NCI-H526 (cell line): ENCODE results near the gene DAZL.

Source experiments
- DNase-seq, 2 experiments: peaks; one replicate each; lab custom pipeline; 2025; lab: John Stamatoyannopoulos, UW

The DAZL gene

DNA sequence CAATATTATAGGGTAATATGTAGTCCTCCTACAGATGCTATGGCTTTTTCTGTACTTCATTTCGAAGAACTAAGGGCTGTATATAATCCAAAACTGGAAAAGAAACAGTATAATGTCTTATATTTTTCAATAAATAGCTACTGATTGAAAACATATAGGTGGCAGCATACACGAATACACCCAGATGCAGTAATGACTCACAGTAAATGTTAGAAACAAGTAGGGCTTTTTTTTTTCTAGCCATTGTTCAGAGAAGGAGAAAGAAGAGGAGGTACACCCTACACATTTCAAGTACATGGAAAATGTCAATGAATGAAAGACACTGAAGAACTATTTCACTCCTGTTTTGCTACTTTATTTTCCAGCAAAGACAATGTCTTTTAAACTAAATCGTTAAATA lies 9.4 kb downstream of the DAZL start:
- no peak for DNase-seq

DNA sequence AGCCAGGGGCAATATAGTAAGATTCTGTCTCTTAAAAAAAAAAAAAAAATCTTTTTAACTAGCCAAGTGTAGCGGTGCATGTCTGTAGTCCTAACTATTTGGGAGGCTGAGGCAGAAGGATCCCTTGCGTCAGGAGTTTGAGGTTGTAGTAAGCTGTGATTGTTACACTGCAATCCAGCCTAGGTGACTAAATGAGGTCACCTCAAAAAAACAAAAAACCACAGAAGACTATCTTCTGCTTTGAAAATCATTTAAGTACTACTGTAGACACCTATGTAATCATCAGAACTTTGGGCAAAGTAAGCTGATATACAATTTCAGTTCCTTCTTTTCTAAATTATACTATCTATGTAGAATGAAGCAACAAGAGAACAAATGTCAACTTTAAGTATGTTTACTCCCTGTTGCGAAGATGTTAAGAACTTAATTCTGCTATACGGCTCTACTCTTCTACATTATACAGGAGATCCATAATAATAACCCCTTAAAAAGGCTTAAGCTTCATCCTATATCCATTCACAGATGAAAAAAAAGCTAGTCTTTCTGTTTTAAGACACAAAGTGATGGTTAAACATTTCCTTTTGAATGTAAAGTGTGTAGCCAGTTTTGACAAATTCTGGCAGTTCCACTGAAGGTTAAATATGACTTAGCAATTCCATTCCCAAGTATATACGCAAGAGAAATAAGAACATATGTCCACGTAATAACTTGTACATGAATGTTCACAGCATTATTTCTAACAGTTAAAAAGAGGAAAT lies 15.2 kb downstream of the DAZL start:
- no peak for DNase-seq

DNA sequence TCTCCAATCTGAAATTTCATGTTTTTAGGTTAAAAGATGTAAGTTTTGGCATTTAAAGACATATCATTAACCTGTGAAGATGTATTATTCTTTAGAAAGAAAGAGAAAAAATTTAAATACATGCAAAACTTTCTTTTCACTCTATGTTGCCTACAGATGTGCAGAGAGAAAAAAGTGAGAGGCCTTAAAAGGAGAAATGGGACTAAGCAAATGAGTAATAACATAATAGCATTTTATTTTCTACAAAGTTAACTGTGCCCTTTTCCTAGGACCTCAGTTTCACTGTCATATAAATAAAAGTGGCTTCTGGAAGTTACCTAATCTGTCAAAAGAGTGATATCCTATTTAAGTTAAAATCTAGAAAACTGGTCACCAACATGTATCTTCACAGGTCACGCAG lies 16.1 kb downstream of the DAZL start:
- DNase-seq: no peak

DNA sequence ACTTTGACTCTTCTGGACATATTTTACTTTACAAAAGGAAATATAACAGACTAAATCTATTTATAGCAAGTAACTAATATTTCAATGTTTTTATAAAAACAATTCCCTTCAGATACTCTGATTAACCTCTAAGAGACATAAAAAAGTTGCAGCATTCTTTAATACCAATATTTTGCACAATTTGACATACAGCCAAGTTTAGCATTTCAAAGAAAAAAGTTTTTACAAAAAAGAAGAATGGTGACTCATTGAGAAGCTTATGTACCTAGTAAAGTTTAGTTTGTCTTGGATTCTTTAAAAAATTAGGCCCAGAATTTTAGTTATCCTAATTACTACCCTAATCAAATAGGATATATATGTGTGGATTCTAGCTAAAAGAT lies 17.6 kb downstream of the DAZL start:
- DNase-seq: no peak

DNA sequence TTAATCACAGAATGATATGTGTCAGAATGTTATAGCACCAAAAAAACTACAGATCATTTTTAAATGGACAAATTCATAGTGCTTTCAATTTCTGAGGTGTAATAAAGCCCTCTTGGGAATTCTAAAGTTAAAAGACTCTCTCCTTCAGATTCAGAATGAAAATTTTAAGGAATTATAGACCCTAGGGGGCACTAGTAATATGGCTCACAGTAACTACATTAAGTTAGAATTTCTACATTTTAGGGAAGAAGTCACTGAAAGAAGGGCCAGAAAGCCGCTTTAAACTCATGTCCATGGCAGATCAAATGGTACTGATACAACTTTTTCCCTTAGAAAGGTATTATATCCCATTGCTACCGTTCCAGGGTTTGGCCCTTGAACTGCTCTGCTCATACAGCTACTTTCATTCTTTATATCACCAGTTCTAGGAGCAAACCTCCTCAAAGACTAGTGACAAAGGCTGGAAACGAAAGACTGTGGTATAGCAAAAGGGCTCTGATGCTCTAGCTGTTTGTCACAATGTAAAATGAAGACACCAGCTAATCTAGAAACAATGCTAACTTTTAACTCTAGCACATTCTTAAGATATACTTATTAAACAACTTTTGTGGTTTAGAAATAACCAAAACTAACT lies 18.1 kb downstream of the DAZL start:
- no peak for DNase-seq

DNA sequence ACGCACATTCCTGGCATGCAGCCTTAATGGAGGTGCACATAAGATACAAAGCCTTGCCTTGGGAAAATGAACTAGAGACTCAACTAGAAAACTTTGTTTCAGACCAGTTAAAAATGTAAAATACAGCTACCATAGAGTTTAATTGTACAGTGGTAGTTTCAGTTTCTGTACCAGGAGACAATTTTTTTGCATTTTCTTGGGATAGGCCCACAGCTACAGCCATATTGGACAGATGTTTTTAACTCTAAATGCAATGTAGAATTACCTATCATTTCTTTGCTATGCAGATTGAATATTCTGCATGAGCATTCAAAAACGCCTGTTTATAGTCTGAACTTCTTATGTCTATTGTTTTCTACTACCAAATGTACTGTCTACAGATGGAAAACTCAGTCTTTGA lies 20.3 kb downstream of the DAZL start:
- no peak for DNase-seq

DNA sequence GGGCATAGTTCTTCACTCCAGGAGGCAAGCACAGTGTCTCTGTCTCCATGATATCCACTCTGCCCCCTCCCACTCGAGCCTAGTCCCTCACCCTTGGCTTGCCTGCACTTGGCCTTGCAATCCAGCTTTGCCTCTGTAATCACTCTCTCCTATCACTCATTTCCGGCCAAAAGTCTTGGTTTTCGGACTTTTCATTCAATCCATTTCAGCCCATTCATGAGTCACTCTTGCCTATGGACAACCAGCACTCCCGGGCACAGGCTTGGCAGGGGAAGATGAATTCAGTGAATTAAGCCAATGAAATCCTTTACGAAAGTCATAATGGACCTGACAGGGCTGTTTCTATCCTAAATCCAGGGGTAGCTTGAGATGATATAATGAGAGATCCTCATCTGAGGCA lies 21.7 kb downstream of the DAZL start:
- no peak for DNase-seq

DNA sequence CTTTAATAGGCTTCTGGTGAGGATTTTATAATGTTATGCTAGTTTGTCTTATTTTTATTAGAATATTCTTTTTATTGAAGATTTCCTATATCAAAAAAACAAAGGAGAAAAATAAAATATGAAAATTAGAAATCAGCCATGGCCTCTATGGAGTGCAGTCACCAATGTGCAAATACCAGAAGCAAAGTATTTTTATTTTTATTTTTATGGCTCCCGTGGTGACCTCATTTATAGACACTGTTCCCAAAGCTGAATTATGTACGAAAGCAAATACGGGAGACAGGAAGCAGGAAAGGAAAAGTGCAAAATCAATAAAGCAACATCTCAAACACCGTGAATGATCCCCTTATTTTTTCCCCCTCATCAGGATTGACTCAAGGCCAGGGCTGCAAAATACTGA lies 35.1 kb downstream of the DAZL start:
- no peak for DNase-seq

DNA sequence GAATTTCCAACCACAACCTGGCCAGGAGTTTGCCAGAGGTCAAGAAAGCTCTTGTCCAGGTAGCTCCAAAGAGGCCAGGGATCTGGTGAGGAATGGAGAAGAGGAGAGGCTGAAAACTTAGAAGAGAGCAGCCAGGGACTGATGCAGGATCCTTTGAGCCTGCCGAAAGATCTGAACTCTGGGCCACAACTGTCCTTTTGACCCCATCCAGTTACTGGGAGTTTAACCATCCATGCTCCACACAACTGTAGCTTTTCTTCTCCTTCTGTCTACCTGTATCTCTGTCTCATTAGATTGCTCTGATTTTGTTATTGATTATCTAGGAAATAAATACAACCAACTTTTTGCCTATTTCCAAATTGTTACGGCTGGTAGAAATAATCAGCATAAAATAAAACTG lies 36.7 kb downstream of the DAZL start:
- no peak for DNase-seq

DNA sequence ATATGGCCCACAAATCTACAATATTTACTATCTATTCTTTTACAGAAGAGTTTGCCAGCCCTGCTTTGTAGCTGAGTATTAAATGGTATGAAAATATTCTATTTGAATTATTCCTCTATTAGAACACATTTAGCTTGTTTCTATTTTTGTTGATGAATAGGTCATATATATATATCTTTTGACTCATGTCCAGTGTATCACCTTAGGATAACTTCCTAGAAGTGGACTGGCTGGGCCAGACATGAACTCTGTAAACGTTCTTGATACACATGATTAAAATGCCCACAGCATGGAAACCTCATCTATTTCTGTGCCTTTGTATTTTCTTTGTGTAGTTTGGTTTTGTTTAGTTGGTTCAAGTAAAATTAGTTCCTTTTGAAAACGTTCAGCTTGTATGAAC lies 37.1 kb downstream of the DAZL start:
- no peak for DNase-seq

DNA sequence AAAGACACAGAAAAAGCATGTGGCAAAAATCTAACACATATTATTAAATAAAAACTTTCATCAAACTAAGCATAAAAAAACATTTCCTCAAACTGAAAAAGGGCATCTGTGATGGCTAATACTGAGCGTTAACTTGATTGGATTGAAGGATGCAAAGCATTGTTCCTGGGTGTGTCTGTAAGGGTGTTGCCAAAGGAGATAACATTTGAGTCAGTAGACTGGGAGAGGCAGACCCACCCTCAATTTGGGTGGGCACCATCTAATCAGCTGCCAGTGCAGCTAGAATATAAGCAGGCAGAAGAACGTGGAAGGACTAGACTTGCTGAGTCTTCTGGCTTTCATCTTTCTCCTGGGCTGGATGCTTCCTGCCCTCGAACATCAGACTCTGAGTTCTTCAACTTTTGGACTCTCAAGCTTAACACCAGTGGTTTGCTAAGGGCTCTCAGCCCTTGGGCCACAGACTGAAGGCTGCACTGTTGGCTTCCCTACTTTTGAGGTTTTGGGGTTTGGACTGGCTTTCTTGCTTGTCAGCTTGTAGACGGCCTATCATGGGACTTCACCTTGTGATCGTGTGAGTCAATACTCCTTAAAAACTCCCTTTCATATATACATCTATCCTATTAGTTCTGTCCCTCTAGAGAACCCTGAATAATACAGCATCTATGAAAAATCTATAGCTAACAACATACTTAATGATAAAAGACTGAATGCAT lies 45.4 kb downstream of the DAZL start:
- no peak for DNase-seq

DNA sequence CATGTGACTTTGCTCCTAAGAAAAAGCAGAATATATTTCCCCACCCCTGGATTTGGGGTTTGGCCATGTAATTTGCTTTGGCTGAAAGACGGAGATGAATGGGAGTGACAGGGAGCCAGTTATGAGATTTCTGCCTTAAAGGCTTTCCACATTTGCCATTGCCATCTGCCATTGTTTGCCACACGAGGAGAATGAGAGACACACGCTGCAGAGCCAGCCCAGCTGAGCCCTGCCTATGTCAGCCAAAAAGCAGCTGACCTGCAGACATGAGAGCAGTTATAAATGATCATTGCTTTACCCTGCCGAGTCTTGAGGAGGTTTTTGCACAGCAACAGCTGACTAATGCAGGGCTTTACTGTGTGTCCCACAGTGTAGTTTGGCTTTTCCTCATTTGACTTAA lies 51.1 kb downstream of the DAZL start:
- DNase-seq: no peak

DNA sequence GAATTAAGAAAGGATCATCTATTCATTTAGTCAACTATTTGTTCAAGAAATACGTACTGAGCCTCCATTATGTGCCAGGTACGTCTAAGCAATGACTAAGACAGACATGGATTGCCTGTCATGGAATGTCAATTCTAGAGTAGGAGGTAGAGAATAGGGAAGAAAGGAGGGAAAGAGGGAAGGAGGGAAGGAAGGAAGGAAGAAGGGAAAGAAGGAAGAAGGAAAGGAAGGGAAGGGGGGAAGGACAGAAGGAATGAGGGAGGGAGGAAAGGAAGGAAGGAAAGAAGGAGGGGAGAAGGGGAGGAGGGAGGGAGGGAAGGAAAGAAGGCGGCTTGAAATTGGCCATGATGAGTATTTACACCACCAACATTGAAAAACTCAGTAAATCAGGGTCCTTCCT lies 52.5 kb downstream of the DAZL start:
- no peak for DNase-seq

DNA sequence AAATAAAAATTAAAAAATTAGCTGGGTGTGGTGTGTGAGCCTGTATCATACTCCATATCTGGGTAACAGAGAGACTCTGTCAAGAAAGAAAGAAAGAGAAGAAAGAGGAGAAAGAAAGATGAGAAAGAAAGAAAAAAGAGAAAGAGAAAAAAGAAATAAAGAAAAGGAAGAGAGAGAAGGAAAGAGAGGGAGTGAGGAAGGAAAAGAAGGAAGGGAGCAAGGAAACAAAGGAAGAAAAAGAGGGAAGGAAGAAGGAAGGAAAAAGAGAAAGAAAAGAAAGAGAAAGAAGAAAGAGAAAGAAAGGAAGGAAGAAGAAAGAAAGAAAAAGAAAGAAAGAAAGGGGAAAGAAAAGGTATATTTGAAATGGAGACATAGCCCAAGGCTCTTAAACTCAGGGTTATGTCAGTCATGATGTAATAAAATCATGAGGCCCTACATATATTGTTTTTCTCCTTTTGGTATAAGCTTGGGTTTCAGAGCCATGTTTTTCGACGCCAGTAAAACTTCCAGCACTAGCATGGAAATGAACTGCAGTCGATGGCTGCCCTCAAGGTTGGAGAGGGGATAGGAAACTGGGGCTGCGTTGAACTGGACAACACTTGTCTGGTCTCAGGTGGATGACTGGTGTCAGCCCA lies 53.8 kb downstream of the DAZL start:
- DNase-seq: no peak

DNA sequence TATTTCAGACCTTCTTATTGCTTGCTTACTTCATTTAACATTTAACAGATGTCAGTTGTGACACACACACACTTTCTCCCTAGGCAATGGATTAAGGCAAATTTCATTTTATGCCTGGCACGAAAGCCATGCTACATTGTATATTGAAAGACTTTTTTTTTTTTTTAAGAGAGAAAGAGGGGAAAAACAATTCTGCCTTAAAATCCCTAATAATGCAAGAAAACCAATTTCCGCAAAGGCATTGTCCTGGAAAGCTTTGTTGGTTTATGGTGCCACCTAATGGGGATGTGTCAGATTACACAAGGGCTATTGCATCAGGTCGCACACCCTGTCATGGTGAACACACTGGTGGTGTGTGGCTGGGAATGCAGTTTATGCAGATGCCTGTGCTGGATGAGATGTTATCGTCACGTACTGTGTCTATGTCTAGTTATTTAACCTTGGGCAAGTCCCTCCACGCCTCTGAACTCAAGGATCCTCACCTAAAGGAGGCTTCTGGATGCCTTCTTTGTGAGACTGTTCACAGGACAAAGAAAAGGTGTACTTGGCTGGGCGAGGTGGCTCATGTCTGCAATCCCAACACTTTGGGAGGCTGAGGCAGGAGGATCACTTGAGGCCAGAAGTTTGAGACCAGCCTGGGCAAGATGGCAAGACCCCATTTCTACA lies 54.4 kb downstream of the DAZL start:
- DNase-seq: peak; percentile 58 to 81

DNA sequence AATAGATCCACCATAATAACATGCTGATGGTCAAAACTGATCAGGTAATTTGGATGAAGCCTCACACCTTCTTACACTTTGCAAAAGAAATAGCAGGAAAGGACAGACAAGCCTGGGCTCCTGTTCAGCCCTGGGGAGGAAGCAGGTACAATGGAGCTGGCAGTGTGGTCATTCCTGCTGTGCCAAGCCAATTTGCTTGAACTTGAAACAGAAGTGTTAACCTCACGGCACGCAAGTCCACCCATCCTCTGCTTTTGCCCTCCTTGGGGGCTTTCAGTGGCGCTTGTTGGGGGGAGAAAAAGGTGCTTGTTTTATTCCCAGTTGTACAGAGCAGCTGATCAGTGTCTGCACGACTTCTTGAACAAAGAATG lies 54.9 kb downstream of the DAZL start:
- DNase-seq: no peak

DNA sequence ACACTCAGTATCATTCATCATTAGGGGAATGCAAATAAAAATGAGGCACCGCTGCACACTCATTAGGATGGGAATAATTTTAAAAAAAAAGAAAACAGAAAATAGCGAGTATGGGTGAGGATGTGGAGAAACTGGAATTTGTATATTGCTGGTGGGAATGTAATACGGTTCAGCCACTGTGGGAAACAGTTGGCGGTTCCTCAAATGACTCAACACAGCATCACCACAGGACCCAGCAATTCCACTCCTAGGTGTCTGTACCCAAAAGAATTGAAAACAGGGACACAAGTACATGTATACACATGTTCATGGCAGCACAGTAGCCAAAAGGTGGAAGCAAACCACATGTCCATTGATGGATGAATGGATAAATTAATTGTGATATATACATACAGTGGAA lies 56.5 kb downstream of the DAZL start:
- DNase-seq: no peak

DNA sequence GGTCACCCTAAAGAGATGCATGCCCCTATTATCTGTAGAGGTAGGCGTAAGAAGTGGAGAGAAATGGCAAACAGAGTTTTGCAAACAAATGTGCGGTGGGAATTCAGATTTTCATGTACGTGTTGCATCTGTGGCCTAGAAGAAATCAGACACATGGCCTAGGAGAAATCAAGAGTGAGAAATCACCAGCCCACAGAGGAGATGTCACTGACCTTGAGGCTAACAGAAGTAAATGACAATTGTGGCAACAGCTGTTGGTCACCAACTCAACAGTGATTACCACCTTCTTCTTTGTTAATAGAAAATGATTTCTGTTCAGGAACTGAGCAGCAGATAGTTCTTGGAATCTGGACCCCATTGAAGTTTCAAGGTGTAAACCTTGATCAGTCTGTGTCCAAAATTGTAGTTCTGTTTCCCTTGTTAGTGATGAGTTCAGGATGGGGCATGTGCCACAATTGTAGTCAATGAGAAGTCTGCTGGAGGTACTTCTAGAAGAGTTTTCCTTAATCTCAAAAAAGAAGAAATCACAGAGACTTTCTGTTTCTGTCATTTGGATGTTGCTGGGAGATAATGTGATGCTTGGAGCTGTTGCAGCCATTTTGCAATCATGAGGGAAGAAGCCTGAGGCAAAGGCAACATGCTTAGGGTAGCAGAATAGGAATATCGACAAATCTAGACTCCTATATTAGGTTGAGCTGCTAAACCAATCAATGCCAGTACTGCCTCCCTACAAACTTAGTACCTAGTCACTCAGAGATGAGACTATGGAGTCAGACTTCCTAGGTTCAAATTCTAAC lies 57.5 kb downstream of the DAZL start:
- no peak for DNase-seq

DNA sequence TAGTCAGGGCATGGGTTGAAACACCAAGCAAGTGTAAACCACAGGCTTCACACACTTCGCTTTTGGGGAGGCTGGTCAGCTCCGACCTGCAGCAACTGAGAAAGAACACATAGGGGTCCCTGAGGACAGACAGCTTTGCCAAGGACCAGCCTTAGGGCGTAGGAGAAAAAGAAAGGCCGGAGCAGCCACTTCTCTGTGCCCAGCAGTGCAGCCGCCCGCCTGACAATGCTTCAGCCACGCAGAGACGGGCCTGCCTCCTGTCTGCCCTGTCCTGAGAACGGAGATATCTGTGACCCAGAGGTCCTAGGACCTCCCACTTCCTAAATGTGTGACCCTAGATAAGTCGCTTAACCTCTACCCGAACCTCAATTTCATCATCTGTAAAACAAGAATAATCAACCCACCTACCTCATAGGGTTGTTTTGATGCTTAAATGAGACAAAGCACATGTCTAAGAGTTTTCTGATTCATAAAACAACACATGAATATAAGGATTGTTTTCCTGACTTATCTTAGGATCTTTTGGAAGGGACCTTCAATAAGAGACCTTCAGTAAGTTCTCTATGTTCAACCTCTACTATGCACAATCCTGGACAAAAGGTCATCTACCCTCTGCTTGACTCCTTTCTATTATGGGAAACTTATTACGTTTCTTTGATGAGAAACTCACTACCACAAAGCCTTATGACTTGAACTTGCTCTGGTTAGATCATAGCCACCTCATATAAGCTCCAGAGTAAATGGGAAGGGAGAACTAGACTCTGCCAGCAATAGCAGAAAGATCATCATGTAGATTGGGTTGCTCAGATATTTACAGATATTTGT lies 58.8 kb downstream of the DAZL start:
- DNase-seq: no peak

DNA sequence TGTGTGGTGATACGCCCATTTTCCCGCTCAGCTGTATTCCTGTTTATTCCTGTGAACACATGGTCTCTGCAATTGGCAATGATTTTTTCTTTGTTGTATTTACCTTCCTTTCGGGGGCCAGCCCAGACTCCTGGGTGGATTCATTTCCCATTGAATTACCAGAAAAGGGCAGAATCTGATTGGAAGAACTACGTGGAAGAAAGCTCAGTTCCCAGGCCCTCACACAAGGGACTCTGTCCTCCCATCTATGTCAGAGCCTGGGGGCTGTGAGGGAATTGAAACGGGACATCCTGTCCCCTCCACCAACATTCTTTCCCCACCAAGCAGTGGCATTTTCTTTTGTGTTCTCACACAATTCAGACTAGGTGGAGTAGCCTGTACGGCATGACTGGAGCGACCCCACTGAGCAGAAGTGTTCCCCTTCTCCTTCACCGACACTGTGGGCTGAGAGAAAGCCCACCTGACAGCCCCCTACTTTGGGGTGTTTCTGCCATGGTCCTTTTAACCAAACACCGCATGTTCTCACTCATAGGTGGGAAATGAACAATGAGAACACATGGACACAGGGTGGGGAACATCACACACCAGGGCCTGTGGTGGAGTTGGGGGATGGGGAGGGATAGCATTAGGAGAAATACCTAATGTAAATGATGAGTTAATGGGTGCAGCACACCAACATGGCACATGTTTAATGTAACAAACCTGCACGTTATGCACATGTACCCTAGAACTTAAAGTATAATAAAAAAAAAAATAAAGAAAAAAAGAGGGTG lies 59.6 kb downstream of the DAZL start:
- no peak for DNase-seq
